Measurements from ENCODE around the gene NEU4.

GRCh38 chr2:241798081-241798630 is 10.8 kb upstream of the NEU4 start:
- no peak for TF ChIP-seq CTCF (IDR thresholded peaks at IDR 0.05)
- TF ChIP-seq HMGXB4 (CRISPR knock-in tag; IDR thresholded peaks at IDR 0.05) = no peak
- no peak for TF ChIP-seq ATF2 (CRISPR knock-in tag; IDR thresholded peaks at IDR 0.05; ENCODE audit: borderline replicate concordance, low read depth)
- TF ChIP-seq FOXP4 (CRISPR knock-in tag; IDR thresholded peaks at IDR 0.05) = no peak
- no peak for TF ChIP-seq USF2 (CRISPR knock-in tag; IDR thresholded peaks at IDR 0.05)
- TF ChIP-seq IRF2 (CRISPR knock-in tag; IDR thresholded peaks at IDR 0.05; ENCODE audit: borderline replicate concordance, low read depth) = no peak
- TF ChIP-seq E2F1 (CRISPR knock-in tag; IDR thresholded peaks at IDR 0.05) = no peak
- TF ChIP-seq MLX (CRISPR knock-in tag; IDR thresholded peaks at IDR 0.05) = no peak
- TF ChIP-seq ETV6 (CRISPR knock-in tag; IDR thresholded peaks at IDR 0.05) = no peak
- TF ChIP-seq ARID4B (CRISPR knock-in tag; IDR thresholded peaks at IDR 0.05; ENCODE audit: borderline replicate concordance) = no peak
- no peak for TF ChIP-seq ZNF671 (CRISPR knock-in tag; IDR thresholded peaks at IDR 0.05)
- no peak for TF ChIP-seq AFF4 (CRISPR knock-in tag; IDR thresholded peaks at IDR 0.05; ENCODE audit: borderline replicate concordance)
- TF ChIP-seq ATF3 (CRISPR knock-in tag; conservative IDR thresholded peaks at IDR 0.05) = no peak
- no peak for TF ChIP-seq ZBTB21 (CRISPR knock-in tag; IDR thresholded peaks at IDR 0.05; ENCODE audit: borderline replicate concordance)
